Non-pigmented ciliary epithelial cell (primary cell): ENCODE measurements around the gene TOP3B.

ENCODE experiments used
- DNase-seq: peaks from one replicate; pipeline ENCODE4 v3.0.0-alpha.2; 2010; ENCODE audit warnings: low read depth

The TOP3B gene, protein sequence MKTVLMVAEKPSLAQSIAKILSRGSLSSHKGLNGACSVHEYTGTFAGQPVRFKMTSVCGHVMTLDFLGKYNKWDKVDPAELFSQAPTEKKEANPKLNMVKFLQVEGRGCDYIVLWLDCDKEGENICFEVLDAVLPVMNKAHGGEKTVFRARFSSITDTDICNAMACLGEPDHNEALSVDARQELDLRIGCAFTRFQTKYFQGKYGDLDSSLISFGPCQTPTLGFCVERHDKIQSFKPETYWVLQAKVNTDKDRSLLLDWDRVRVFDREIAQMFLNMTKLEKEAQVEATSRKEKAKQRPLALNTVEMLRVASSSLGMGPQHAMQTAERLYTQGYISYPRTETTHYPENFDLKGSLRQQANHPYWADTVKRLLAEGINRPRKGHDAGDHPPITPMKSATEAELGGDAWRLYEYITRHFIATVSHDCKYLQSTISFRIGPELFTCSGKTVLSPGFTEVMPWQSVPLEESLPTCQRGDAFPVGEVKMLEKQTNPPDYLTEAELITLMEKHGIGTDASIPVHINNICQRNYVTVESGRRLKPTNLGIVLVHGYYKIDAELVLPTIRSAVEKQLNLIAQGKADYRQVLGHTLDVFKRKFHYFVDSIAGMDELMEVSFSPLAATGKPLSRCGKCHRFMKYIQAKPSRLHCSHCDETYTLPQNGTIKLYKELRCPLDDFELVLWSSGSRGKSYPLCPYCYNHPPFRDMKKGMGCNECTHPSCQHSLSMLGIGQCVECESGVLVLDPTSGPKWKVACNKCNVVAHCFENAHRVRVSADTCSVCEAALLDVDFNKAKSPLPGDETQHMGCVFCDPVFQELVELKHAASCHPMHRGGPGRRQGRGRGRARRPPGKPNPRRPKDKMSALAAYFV

GRCh38 chr22:21982338-21982965, at the start of gene TOP3B:
TSS of gene TOP3B (minus strand) at chr22:21982787. CDS start at chr22:21975709, 7,078 bp downstream.
- DNase-seq: peak; percentile 13

GRCh38 chr22:22031183-22031945, 48.8 kb upstream of the TOP3B start:
- DNase-seq: no peak

GRCh38 chr22:22030493-22031182, 48.1 kb upstream of the TOP3B start:
- no peak for DNase-seq

DNA sequence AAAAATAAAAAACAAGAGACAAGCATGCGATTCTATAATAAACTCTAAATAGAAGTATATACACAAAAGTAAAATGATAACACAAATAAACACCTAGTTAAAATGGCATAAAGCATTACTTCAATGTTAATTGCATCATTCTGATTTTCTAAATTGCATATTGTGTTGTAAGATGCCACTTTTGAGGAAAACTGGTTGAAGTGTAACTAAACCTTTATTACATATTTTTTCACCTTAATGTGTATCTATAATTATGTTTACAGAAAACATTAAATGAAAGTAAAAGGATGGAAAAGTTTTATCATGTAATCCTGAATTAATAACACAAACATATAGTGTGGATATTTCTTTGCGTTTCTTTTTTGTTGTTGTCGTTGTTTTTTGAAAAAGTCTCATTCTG, 45.4 kb upstream of the TOP3B start:
- DNase-seq: no peak

DNA sequence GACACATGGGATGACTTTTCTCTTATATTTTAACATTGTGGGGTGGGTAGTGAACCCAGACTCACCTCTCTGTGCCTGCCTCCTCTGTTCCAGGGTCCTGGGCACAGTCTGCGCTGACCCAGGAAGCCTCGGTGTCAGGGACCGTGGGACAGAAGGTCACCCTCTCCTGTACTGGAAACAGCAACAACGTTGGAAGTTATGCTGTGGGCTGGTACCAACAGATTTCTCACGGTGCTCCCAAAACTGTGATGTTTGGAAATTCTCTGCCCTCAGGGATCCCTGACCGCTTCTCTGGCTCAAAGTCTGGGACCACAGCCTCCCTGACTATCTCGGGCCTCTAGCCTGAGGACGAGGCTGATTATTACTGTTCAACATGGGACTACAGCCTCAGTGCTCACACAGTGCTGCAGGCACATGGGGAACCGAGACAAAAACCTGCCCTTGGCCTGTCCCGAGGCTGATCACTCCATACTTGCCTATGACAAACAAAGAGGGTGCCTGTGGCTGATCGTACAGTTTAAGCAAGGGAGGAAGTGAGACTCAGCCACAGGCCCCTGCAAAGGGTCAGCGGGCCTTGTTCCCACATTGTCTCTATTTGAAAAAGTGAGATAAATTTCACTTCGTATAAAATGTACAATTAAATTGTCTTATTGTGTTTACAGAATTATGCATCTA, 43.7 kb upstream of the TOP3B start:
- no peak for DNase-seq

- DNase-seq: no peak
Observed at GRCh38 chr22:22025320-22026156, 43.0 kb upstream of the TOP3B start.

GRCh38 chr22:22024440-22024839, 41.9 kb upstream of the TOP3B start:
- no peak for DNase-seq

DNA sequence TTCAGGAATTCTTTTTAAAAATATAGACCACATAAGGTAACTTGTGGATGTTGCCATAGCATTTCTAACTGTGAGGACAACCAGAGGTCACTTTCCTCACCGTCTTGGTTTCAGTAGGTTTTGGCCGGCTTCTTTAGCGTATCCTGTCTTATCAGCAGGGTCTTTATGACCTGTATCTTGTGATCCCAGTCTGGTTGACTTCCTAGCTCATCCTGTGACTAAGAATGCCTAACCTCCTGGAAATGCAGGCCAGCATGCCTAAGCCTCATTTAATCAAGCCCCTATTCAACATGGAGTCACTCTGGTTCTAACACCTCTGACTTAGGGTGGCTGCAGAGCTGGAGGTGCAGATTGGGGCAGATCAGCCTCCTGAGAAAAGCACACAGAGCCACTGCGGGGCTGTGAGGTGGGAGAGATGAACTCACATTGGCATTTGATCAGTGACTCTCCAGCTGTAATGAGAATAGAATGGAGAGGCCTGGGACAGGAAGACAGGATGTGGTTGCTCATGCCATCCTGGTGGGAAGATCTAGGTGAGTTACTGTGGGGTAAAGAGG, 41.1 kb upstream of the TOP3B start:
- DNase-seq: no peak

GRCh38 chr22:22022947-22023534, 40.5 kb upstream of the TOP3B start:
- DNase-seq: no peak

DNA sequence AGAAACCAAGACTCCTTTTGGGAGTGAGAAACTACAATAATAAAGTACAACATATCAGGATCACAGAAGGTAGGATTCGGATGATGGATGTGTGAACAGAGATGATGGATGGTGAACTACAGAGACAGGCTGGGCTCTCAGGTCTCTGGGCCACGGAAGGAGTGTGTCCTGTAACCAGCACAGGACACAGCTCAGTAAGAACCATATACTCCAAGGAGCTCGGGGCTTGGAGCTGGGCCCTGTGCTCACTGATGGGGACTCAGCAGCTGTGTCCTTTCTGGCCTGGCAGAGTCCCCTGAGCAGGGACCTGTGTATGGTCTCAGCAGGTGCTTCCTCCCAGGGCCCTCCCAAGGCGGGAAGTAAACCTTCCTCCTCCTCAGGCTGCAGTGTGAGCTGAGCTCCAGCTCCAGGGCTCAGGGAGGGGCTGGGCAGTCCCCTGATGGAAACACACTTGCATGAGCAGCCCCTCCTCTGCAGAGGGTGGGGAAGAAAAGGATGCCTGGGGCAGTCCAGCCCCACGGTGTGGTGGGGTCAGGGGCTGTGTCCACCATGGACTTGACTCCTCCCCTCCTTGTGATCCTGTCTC, 39.8 kb upstream of the TOP3B start:
- no peak for DNase-seq

DNA sequence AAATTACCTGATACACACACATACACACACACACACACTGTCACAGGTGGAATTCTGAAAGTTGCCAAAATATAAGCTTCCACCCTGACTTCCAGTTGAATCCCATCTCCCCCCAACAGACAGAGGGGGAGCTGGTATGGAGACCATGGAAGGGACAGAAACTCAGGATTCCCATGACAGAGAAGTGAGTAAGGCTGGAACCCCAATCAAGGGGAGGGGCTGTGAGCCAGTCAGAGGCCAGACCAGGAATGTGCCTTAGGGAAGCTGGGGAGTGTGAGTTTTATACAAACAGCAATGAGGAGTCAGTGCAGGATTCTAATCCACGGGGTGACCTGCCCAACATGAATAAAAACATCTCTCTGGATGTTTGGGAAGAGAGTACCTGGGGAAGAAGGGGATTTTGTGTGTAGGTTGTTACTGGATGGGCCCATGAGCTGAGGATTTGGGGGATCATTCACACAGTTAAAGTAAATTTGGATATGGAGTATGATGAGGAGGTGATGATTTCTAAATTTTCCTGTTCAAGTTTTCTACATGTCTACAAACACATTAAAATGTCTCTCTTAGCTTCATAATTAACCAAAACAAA, 38.7 kb upstream of the TOP3B start:
- no peak for DNase-seq

DNA sequence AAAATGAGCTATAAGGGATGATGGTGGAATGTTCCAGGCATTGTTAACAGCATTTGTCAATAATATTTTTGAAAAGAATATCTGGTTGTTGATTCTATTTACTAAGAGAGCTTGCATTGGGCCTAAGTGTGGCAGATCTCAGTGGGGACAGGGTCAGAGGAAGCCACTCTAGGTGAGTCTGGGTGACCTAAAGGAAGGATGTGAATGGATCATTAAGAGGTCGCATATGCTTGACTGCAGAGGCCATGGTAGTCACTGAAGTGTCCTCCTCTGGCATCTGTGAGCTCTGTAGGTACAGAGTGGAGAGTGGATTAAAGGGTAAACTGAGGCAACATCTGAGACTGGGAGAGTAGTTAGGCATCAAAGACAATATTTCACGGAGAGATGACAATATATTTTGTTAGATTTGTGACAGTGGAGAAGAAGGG, 37.9 kb upstream of the TOP3B start:
- DNase-seq: no peak

GRCh38 chr22:22019659-22020424, 37.3 kb upstream of the TOP3B start:
- no peak for DNase-seq

GRCh38 chr22:22018825-22019658, 36.5 kb upstream of the TOP3B start:
- no peak for DNase-seq

GRCh38 chr22:22015631-22016030, 33.0 kb upstream of the TOP3B start:
- no peak for DNase-seq

GRCh38 chr22:22014285-22014659, 31.7 kb upstream of the TOP3B start:
- DNase-seq: no peak
